ENCODE measurements around the gene TSHZ1. TPM values are rescaled to one million over a fixed set of nuclear protein-coding genes. Genes with fewer than 3 reads are reported as not detected.

TSHZ1 gene
- total and polyA plus RNA-seq, 10 donors = 4.1 to 26.4 (median 18.2) TPM

GRCh38 chr18:75330308-75330707 lies 119.7 kb downstream of the TSHZ1 start:
- Histone ChIP-seq H3K27ac (no peak overlapping the region), H3K36me3 (no peaks in the 10 kb centered on the region), H3K4me3 (no peak overlapping the region), H3K4me1 (no peaks in the 10 kb centered on the region), H3K27me3 (replicated peaks in 1 of 7) (no peaks in the 10 kb centered on the region), H3K9me3 (peaks cover 0 to 32% (median 28%) of the 10 kb centered on the region in 8 donors)
- no peak for DNase-seq
- intact Hi-C loops (cut with DNase I; ENCODE audit: low total_unique reads) = no loop called here
- WGBS, 5 donors = 73 to 91% (median 84%) methylated on average over 3 of the region's 3 CpGs
- TF ChIP-seq POLR2A (IDR thresholded peaks at IDR 0.05) (no peak), POLR2AphosphoS5 (IDR thresholded peaks at IDR 0.05) (no peak), CTCF (IDR thresholded peaks at IDR 0.05 in 8 of 11, conservative IDR thresholded peaks at IDR 0.05 in 3 of 11) (no peak)

- Histone ChIP-seq H3K27ac (no peak overlapping the region), H3K27me3 (replicated peaks in 1 of 7) (no peaks in the 10 kb centered on the region), H3K4me3 (no peak overlapping the region), H3K36me3 (no peaks in the 10 kb centered on the region), H3K4me1 (no peaks in the 10 kb centered on the region), H3K9me3 (no peaks in the 10 kb centered on the region)
- TF ChIP-seq POLR2AphosphoS5 (IDR thresholded peaks at IDR 0.05) (no peak), POLR2A (IDR thresholded peaks at IDR 0.05) (no peak), CTCF (IDR thresholded peaks at IDR 0.05 in 8 of 11, conservative IDR thresholded peaks at IDR 0.05 in 3 of 11) (no peak)
- WGBS, 5 donors = 75 to 93% (median 80%) methylated on average over 4 to 5 of the region's 5 CpGs
- intact Hi-C loops (cut with DNase I; ENCODE audit: low total_unique reads) = no loop called here
- DNase-seq = no peak
Measured at GRCh38 chr18:75334869-75335268, 124.3 kb downstream of the TSHZ1 start.

- intact Hi-C loops (cut with DNase I; ENCODE audit: low total_unique reads) = no loop called here
- Histone ChIP-seq H3K4me1 (no peaks in the 10 kb centered on the region), H3K36me3 (no peaks in the 10 kb centered on the region), H3K27me3 (replicated peaks in 1 of 7) (no peaks in the 10 kb centered on the region), H3K4me3 (no peak overlapping the region), H3K27ac (no peak overlapping the region), H3K9me3 (no peaks in the 10 kb centered on the region)
- WGBS, 5 donors = 92 to 96% (median 94%) methylated on average over 5 to 6 of the region's 6 CpGs
- no peak for DNase-seq
- no peak for TF ChIP-seq CTCF (IDR thresholded peaks at IDR 0.05 in 8 of 11, conservative IDR thresholded peaks at IDR 0.05 in 3 of 11)
- no peak for TF ChIP-seq POLR2A (IDR thresholded peaks at IDR 0.05)
- TF ChIP-seq POLR2AphosphoS5 (IDR thresholded peaks at IDR 0.05) = no peak
Measured at GRCh38 chr18:75335511-75335910, 124.9 kb downstream of the TSHZ1 start.

- Histone ChIP-seq H3K27me3 (replicated peaks in 1 of 7) (no peaks in the 10 kb centered on the region), H3K4me3 (no peak overlapping the region), H3K4me1 (no peaks in the 10 kb centered on the region), H3K27ac (no peak overlapping the region), H3K9me3 (no peaks in the 10 kb centered on the region), H3K36me3 (no peaks in the 10 kb centered on the region)
- no peak for DNase-seq
- intact Hi-C loops (cut with DNase I; ENCODE audit: low total_unique reads) = no loop called here
- no peak for TF ChIP-seq POLR2AphosphoS5 (IDR thresholded peaks at IDR 0.05)
- WGBS, 5 donors = 82 to 97% (median 95%) methylated on average over 6 of the region's 6 CpGs
Measured at GRCh38 chr18:75336767-75337166, 126.2 kb downstream of the TSHZ1 start.

- no peaks in the 10 kb centered on the region for H3K27me3 ChIP-seq (replicated peaks in 1 of 7)
- no peak overlapping the region for H3K4me3 ChIP-seq
- H3K4me1 ChIP-seq = no peaks in the 10 kb centered on the region
- no peak for DNase-seq
- H3K9me3 ChIP-seq = no peaks in the 10 kb centered on the region
- no peaks in the 10 kb centered on the region for H3K36me3 ChIP-seq
- intact Hi-C loops (cut with DNase I; ENCODE audit: low total_unique reads) = no loop called here
- TF ChIP-seq CTCF (IDR thresholded peaks at IDR 0.05 in 8 of 11, conservative IDR thresholded peaks at IDR 0.05 in 3 of 11) (no peak), POLR2A (IDR thresholded peaks at IDR 0.05) (no peak), POLR2AphosphoS5 (IDR thresholded peaks at IDR 0.05) (no peak)
- 85 to 92% (median 90%) methylated on average over 7 of the region's 7 CpGs for WGBS, 5 donors
- no peak overlapping the region for H3K27ac ChIP-seq
Measured at GRCh38 chr18:75337348-75337747, 126.8 kb downstream of the TSHZ1 start.

Measured in spleen (tissue), 11 donors.